Measurements from ENCODE around the gene CYP26B1. TPM values are rescaled to one million over a fixed set of nuclear protein-coding genes. Genes with fewer than 3 reads are reported as not detected.
A peak's percentile ranks its signal among the peaks of the same experiment; 100 is the strongest.

Gene CYP26B1
- total RNA-seq, 3 donors from 2014 or later, result 0.82 to 9.5 (median 2.5) TPM

DNA sequence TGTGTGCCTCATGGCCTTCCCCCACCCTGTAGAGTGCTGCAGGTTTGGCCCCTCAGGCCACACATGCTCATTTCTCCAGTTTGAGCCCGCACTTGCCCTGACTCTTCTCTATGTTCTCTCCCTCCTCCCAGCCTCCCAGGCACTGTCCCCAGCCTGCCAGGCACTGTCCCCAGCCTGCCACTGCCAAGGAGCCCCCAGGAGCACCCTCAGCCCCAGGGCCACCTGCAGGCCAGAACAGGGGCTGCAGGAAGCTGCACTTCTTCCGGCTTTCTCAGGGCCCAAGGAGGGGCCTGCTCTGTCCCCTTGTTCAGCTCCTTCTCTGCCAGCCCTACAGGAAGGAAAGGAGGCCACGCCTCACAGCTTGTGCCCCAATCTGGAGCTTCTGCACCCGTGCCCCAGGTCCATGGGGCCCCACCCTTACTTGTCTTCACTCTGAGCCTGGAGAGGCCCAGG is 31.6 kb downstream of the CYP26B1 start:
- peak; percentile 23 for ATAC-seq
- Histone ChIP-seq H3K4me3 (no peak overlapping the region), H3K4me1 (ENCODE audit: low read depth) (no peaks in the 10 kb centered on the region), H3K9me3 (no peaks in the 10 kb centered on the region), H3K36me3 (ENCODE audit: low read depth) (no peaks in the 10 kb centered on the region)
- no peak for DNase-seq
- TF ChIP-seq, protein P1, sequence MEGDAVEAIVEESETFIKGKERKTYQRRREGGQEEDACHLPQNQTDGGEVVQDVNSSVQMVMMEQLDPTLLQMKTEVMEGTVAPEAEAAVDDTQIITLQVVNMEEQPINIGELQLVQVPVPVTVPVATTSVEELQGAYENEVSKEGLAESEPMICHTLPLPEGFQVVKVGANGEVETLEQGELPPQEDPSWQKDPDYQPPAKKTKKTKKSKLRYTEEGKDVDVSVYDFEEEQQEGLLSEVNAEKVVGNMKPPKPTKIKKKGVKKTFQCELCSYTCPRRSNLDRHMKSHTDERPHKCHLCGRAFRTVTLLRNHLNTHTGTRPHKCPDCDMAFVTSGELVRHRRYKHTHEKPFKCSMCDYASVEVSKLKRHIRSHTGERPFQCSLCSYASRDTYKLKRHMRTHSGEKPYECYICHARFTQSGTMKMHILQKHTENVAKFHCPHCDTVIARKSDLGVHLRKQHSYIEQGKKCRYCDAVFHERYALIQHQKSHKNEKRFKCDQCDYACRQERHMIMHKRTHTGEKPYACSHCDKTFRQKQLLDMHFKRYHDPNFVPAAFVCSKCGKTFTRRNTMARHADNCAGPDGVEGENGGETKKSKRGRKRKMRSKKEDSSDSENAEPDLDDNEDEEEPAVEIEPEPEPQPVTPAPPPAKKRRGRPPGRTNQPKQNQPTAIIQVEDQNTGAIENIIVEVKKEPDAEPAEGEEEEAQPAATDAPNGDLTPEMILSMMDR (IDR thresholded peaks at IDR 0.05), result no peak
- intact Hi-C loops (cut with DNase I, micrococcal nuclease), result no loop called here

DNA sequence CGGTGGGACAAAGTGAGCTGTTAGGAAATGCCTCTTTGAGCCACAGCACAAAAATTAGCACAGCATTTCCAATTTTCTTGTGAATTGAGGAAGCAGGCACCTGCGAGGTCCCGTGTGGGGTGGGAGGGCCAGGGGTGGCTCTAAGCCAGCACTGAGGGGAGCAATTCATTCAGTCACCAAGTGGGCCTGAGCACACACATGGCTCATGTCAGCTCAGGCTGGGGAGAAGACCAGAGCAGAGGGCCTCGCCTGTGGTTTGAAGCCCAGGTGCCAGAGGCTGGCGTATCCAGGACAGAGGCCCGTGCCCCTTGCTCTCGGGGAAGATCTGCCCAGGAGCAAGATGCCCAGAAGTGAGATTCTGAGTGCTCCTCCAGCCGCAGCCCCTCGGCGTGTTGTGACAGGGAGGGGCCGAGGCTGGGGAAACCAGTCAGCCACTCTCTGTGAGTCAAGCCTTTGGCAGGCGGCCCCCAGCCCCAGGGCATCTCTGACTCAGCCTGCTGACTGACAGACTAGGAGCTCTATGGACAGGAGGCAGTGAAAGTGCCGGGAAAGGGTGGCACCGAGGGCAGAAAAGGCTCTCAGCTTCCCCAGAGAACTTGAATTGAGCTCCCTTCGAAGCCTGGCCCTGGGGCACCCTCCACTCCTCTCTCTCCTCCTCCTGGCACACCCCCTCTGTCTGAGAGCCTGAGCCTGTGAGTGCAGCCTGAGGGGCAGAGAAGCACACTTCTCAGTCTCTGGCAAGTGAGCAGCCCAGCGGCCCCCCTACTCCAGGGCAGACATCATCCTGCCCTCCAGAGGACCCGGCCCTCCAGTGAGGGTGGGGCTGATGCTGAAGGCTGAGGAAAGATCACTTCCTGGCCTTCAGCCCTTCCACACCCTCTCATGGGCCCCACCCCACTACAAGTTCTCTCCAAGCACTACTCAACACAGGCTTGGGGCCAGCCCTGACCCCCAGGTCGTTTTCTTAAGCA is 32.3 kb downstream of the CYP26B1 start:
- TF ChIP-seq, protein P1 (IDR thresholded peaks at IDR 0.05), result no peak
- ATAC-seq, result peak; percentile 25
- Histone ChIP-seq H3K4me3 (no peak overlapping the region), H3K36me3 (ENCODE audit: low read depth) (no peaks in the 10 kb centered on the region), H3K4me1 (ENCODE audit: low read depth) (no peaks in the 10 kb centered on the region), H3K9me3 (no peaks in the 10 kb centered on the region)
- DNase-seq, result no peak
- intact Hi-C loops (cut with DNase I, micrococcal nuclease), result no loop called here

GRCh38 chr2:72114693-72115051 is 33.0 kb downstream of the CYP26B1 start:
- Histone ChIP-seq H3K4me1 (ENCODE audit: low read depth) (no peaks in the 10 kb centered on the region), H3K9me3 (no peaks in the 10 kb centered on the region), H3K4me3 (no peak overlapping the region), H3K36me3 (ENCODE audit: low read depth) (no peaks in the 10 kb centered on the region)
- ATAC-seq (no peak), DNase-seq (no peak)
- intact Hi-C loops (cut with DNase I, micrococcal nuclease), result no loop called here
- TF ChIP-seq, protein P1 (IDR thresholded peaks at IDR 0.05), result no peak

GRCh38 chr2:72113847-72114692 is 33.6 kb downstream of the CYP26B1 start:
- Histone ChIP-seq H3K9me3 (no peaks in the 10 kb centered on the region), H3K4me3 (no peak overlapping the region), H3K36me3 (ENCODE audit: low read depth) (no peaks in the 10 kb centered on the region), H3K4me1 (ENCODE audit: low read depth) (no peaks in the 10 kb centered on the region)
- TF ChIP-seq, protein P1 (IDR thresholded peaks at IDR 0.05), result no peak
- no peak for ATAC-seq
- intact Hi-C loops (cut with DNase I, micrococcal nuclease), result no loop called here
- DNase-seq, result no peak

DNA sequence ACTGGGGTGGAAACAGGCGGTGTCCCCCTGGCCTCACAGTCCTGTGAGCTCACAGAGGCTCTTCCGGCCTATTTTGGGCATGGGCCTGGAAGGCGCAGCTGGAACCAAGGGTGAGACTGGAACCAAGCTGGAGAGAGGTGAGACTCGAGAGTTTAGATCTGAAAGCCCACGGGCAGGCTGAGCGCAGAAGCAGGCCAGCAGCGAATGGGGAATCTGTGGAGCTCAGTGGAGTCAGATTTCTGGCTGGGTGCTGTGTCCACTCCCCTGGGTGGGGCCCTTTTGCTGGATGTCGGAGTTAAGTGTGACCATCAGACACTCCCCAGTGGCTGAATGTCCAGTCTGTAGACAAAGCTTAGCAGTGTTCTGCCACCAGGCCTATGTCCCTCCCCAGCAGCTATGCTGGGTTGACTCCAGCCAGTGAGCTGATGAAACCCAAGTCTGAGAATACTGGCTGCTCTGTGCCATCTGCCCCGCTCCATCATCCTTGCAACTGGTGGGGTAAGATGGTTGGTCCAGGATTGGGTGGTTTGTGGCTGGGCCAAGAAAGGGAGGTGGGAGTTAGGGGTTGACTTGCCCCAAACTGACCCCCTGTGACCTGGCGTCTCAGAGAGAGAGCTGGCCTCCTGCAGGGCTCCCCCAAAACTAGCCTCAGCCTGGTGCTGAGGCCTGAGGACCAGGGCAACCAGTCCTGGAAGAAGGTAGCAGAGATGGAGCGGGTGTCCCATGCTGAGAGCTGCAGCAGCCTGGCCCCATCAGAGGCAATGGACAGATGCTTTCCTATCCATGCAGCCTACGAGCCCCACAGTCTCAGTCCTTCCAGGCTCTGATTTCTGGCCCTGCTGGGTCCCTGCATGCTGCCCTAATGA is 34.4 kb downstream of the CYP26B1 start:
- ATAC-seq (no peak), DNase-seq (no peak)
- Histone ChIP-seq H3K4me1 (ENCODE audit: low read depth) (no peaks in the 10 kb centered on the region), H3K9me3 (no peaks in the 10 kb centered on the region), H3K36me3 (ENCODE audit: low read depth) (no peaks in the 10 kb centered on the region), H3K4me3 (no peak overlapping the region)
- intact Hi-C loops (cut with DNase I, micrococcal nuclease), result no loop called here
- TF ChIP-seq, protein P1 (IDR thresholded peaks at IDR 0.05), result no peak
